Measurements from ENCODE around the gene SLC9B2. TPM values are rescaled to one million over a fixed set of nuclear protein-coding genes. Genes with fewer than 3 reads are reported as not detected.

SLC9B2 gene
- total and polyA plus RNA-seq, 2 donors (not counting 1 experiment from before 2014, with no cell fraction given), result 16.4 to 37.6 TPM

- no peak overlapping the region for H3K4me3 ChIP-seq (ENCODE audit: control extremely low read depth in 1 of 5, extremely low read depth in 1 of 5, insufficient read depth in 1 of 5, low read depth in 2 of 5, low read length in 4 of 5)
- H3K4me1 Mint-ChIP-seq, result no peaks in the 10 kb centered on the region
- 100% methylated on average over 1 of the region's 1 CpG for WGBS (ENCODE audit: insufficient coverage)
- CTCF ChIA-PET, result interaction anchor here (0.5 to 3.2 kb wide), 6 partner anchors 13 to 582 kb away, joined by 3 to 13 read pairs (median 4); no protein-coding TSS in a partner anchor
- H3K27ac Mint-ChIP-seq, result no peak overlapping the region
- H4K20me1 ChIP-seq (ENCODE audit: control insufficient read depth, insufficient read depth, low read length, poor library complexity, severe bottlenecking), result no peaks in the 10 kb centered on the region
- no peaks in the 10 kb centered on the region for H3K9me3 Mint-ChIP-seq (ENCODE audit: insufficient read depth)
- H3K36me3 ChIP-seq (replicated peaks in 1 of 2; ENCODE audit: control extremely low read depth in 1 of 2, control insufficient read depth in 1 of 2, extremely low read depth in 1 of 2, insufficient read depth in 2 of 2, low read length in 1 of 2), result no peaks in the 10 kb centered on the region
- H3K27me3 Mint-ChIP-seq, result no peaks in the 10 kb centered on the region
- no peak overlapping the region for H3K4me2 ChIP-seq (replicated peaks; ENCODE audit: low read depth, low read length, poor library complexity, severe bottlenecking)
- no peak overlapping the region for H3K4me3 Mint-ChIP-seq
- TF ChIP-seq EZH2 (IDR thresholded peaks at IDR 0.05; ENCODE audit: borderline replicate concordance, insufficient read depth, low read depth, low read length, poor library complexity, severe bottlenecking), result no peak
- TF ChIP-seq CTCF (IDR thresholded peaks at IDR 0.05), result no peak
- DNase-seq, result no peak
- intact Hi-C loops (cut with micrococcal nuclease), result no loop called here
- H3K4me1 ChIP-seq (ENCODE audit: control insufficient read depth in 2 of 2, insufficient read depth in 2 of 2, low read length in 2 of 2), result no peaks in the 10 kb centered on the region
- H3K27me3 ChIP-seq (replicated peaks in 1 of 4; ENCODE audit: control extremely low read depth in 1 of 4, control insufficient read depth in 3 of 4, insufficient read depth in 4 of 4, low read length in 3 of 4), result no peaks in the 10 kb centered on the region
- H3K9me3 ChIP-seq (ENCODE audit: control extremely low read depth in 1 of 3, control insufficient read depth in 2 of 3, insufficient read depth in 1 of 3, low read length in 2 of 3), result no peaks in the 10 kb centered on the region
- ATAC-seq (ENCODE audit: low read depth), result no peak
- H3K79me2 ChIP-seq (ENCODE audit: control insufficient read depth, insufficient read depth, low read length), result no peaks in the 10 kb centered on the region
- POLR2A ChIA-PET, result no interaction called here
- no peak overlapping the region for H3K9ac ChIP-seq (ENCODE audit: low read length)
- no peak overlapping the region for H3K27ac ChIP-seq (ENCODE audit: low read length in 2 of 2)
- no peak overlapping the region for H2AFZ ChIP-seq (ENCODE audit: insufficient read depth, low read depth, low read length, poor library complexity, severe bottlenecking)
Measured at GRCh38 chr4:103012060-103012459, 64.5 kb downstream of the SLC9B2 start.

GRCh38 chr4:103011378-103012025, 65.1 kb downstream of the SLC9B2 start:
- no peak for DNase-seq
- H3K4me3 ChIP-seq (ENCODE audit: control extremely low read depth in 1 of 5, extremely low read depth in 1 of 5, insufficient read depth in 1 of 5, low read depth in 2 of 5, low read length in 4 of 5), result no peak overlapping the region
- Mint-ChIP-seq H3K27ac (no peak overlapping the region), H3K27me3 (no peaks in the 10 kb centered on the region), H3K9me3 (ENCODE audit: insufficient read depth) (no peaks in the 10 kb centered on the region), H3K4me3 (no peak overlapping the region), H3K4me1 (no peaks in the 10 kb centered on the region)
- no peaks in the 10 kb centered on the region for H4K20me1 ChIP-seq (ENCODE audit: control insufficient read depth, insufficient read depth, low read length, poor library complexity, severe bottlenecking)
- no peak overlapping the region for H3K9ac ChIP-seq (ENCODE audit: low read length)
- H3K9me3 ChIP-seq (ENCODE audit: control extremely low read depth in 1 of 3, control insufficient read depth in 2 of 3, insufficient read depth in 1 of 3, low read length in 2 of 3), result no peaks in the 10 kb centered on the region
- POLR2A ChIA-PET, result no interaction called here
- no peaks in the 10 kb centered on the region for H3K79me2 ChIP-seq (ENCODE audit: control insufficient read depth, insufficient read depth, low read length)
- intact Hi-C loops (cut with micrococcal nuclease), result no loop called here
- no peaks in the 10 kb centered on the region for H3K4me1 ChIP-seq (ENCODE audit: control insufficient read depth in 2 of 2, insufficient read depth in 2 of 2, low read length in 2 of 2)
- H3K36me3 ChIP-seq (replicated peaks in 1 of 2; ENCODE audit: control extremely low read depth in 1 of 2, control insufficient read depth in 1 of 2, extremely low read depth in 1 of 2, insufficient read depth in 2 of 2, low read length in 1 of 2), result no peaks in the 10 kb centered on the region
- no peak for TF ChIP-seq EZH2 (IDR thresholded peaks at IDR 0.05; ENCODE audit: borderline replicate concordance, insufficient read depth, low read depth, low read length, poor library complexity, severe bottlenecking)
- TF ChIP-seq CTCF (IDR thresholded peaks at IDR 0.05), result no peak
- no peaks in the 10 kb centered on the region for H3K27me3 ChIP-seq (replicated peaks in 1 of 4; ENCODE audit: control extremely low read depth in 1 of 4, control insufficient read depth in 3 of 4, insufficient read depth in 4 of 4, low read length in 3 of 4)
- no peak overlapping the region for H3K4me2 ChIP-seq (replicated peaks; ENCODE audit: low read depth, low read length, poor library complexity, severe bottlenecking)
- 95% methylated on average over 3 of the region's 4 CpGs for WGBS (ENCODE audit: insufficient coverage)
- ATAC-seq (ENCODE audit: low read depth), result no peak
- H2AFZ ChIP-seq (ENCODE audit: insufficient read depth, low read depth, low read length, poor library complexity, severe bottlenecking), result no peak overlapping the region
- H3K27ac ChIP-seq (ENCODE audit: low read length in 2 of 2), result no peak overlapping the region
- CTCF ChIA-PET, result interaction anchor here (0.5 to 3.2 kb wide), 6 partner anchors 18 to 581 kb away, joined by 3 to 13 read pairs (median 4); no protein-coding TSS in a partner anchor

All from B cell (primary cell).